T-cell (primary cell): Measurements from ENCODE around the gene ERGIC1. TPM values are rescaled to one million over a fixed set of nuclear protein-coding genes. Genes with fewer than 3 reads are reported as not detected.

ENCODE experiments used
- ATAC-seq, 4 experiments: fragments of 200-7000 bp in 3 of 4; fragments of 150-1000 bp in 1 of 4; cut with Tn5 transposase; replicated peaks in 1 of 4; 1 replicate in 3 of 4; 2 replicates in 1 of 4; pipeline ENCODE4 v1.10.0; 2021; ENCODE audit warnings: moderate library complexity in 3 of 4, mild to moderate bottlenecking in 2 of 4, moderate number of reproducible peaks in 1 of 4
- CTCF ChIA-PET, 2 donors: fragments of 300-600 bp; sonication (Branson Sonifier 250); formaldehyde crosslinking; loops; one replicate each; lab custom pipeline; 2022; ENCODE audit warnings: antibody characterized with exemption in 2 of 2; lab: Charles Lee
- POLR2A ChIA-PET, 2 donors: fragments of 300-600 bp; sonication (Branson Sonifier 250); formaldehyde crosslinking; loops; one replicate each; lab custom pipeline; 2022; ENCODE audit warnings: antibody characterized with exemption in 2 of 2; lab: Charles Lee
- DNase-seq, 35 experiments: peaks; one replicate each; pipeline versions ENCODE4 v3.0.0 to v3.0.0-alpha.2; 2013 to 2023
- H3K27ac ChIP-seq: one replicate; pipeline ENCODE4 v1.5.1; 2013; ENCODE audit warnings: low read length
- H3K27me3 ChIP-seq, 2 experiments: replicated peaks in 1 of 2; 1 replicate in 1 of 2; 2 replicates in 1 of 2; pipeline versions ENCODE4 v1.6.1 to v1.7.0; 2013; ENCODE audit warnings: low read length in 1 of 2, mixed read lengths in 1 of 2; ENCODE audit not compliant: control insufficient read depth in 2 of 2, insufficient read depth in 2 of 2; ENCODE audit errors: extremely low read depth in 1 of 2
- H3K36me3 ChIP-seq, 2 donors: 1 replicate in 1 of 2; 2 replicates in 1 of 2; pipeline versions ENCODE4 v1.6.1 to v1.7.0; 2013; ENCODE audit warnings: low read length in 1 of 2; ENCODE audit not compliant: control insufficient read depth in 2 of 2, insufficient read depth in 1 of 2; ENCODE audit errors: extremely low read depth in 1 of 2
- H3K4me1 ChIP-seq, 2 experiments: 1 replicate in 1 of 2; 2 replicates in 1 of 2; pipeline versions ENCODE4 v1.6.1 to v1.7.0; 2013; ENCODE audit warnings: low read length in 2 of 2, mixed read lengths in 1 of 2; ENCODE audit not compliant: insufficient read depth in 2 of 2, control insufficient read depth in 1 of 2; ENCODE audit errors: extremely low read depth in 1 of 2
- H3K4me3 ChIP-seq, 2 donors: 1 replicate in 1 of 2; 2 replicates in 1 of 2; pipeline versions ENCODE4 v1.5.1 to v1.7.0; 2013; ENCODE audit warnings: mild to moderate bottlenecking in 2 of 2, low read length in 1 of 2, moderate library complexity in 1 of 2; ENCODE audit not compliant: control insufficient read depth in 1 of 2; ENCODE audit errors: extremely low read depth in 1 of 2
- H3K9me3 ChIP-seq: 2 replicates; pipeline ENCODE4 v1.7.0; 2013
- H3K27ac Mint-ChIP-seq, 2 donors: one replicate each; pipeline ENCODE4 v1.8.0; 2020 to 2021; ENCODE audit warnings: mild to moderate bottlenecking in 2 of 2, mixed read lengths in 2 of 2
- H3K27me3 Mint-ChIP-seq, 2 donors: one replicate each; pipeline ENCODE4 v1.8.0; 2021 to 2022; ENCODE audit warnings: mixed read lengths in 2 of 2
- H3K36me3 Mint-ChIP-seq: one replicate; pipeline ENCODE4 v1.8.0; 2021; ENCODE audit warnings: mixed read lengths
- H3K4me1 Mint-ChIP-seq, 3 donors: one replicate each; pipeline ENCODE4 v1.8.0; 2020 to 2022; ENCODE audit warnings: mixed read lengths in 3 of 3, mild to moderate bottlenecking in 1 of 3
- H3K4me3 Mint-ChIP-seq, 3 donors: one replicate each; pipeline ENCODE4 v1.8.0; 2020 to 2022; ENCODE audit warnings: mild to moderate bottlenecking in 3 of 3, mixed read lengths in 3 of 3, moderate library complexity in 3 of 3
- H3K9me3 Mint-ChIP-seq, 3 donors: one replicate each; pipeline ENCODE4 v1.8.0; 2020 to 2022; ENCODE audit warnings: mixed read lengths in 3 of 3
- WGBS: methylation state at CpG from one replicate; pipeline ENCODE4 v1.1.5; 2013; ENCODE audit warnings: missing lambda C conversion rate; ENCODE audit not compliant: insufficient coverage; 5-methylcytosine and 5-hydroxymethylcytosine counted together
- total RNA-seq, 35 experiments: library from RNA in 6 of 35; stranded (reverse) in 6 of 35; fragments of 120-200 nt in 1 of 35; gene quantifications; one replicate each; pipeline versions ENCODE4 v1.2.1 to v1.2.4 and lab custom pipeline; 2013 to 2026

The ERGIC1 gene
- total RNA-seq, 5 donors from 2014 or later (not counting 1 experiment from before 2014, with no cell fraction given): 45.5 to 67.7 (median 46.8) TPM

- no peak overlapping the region for H3K4me3 ChIP-seq
- DNase-seq (no peak), ATAC-seq (no peak)
- H3K9me3 ChIP-seq: no peaks in the 10 kb centered on the region
- Mint-ChIP-seq H3K4me1 (peaks cover 6 to 12% (median 10%) of the 10 kb centered on the region in 3 donors), H3K27me3 (no peaks in the 10 kb centered on the region), H3K4me3 (no peak overlapping the region), H3K9me3 (no peaks in the 10 kb centered on the region), H3K36me3 (peaks cover 37% of the 10 kb centered on the region), H3K27ac (no peak overlapping the region)
- CTCF ChIA-PET: no interaction called here
- POLR2A ChIA-PET: no interaction called here
- H3K4me1 ChIP-seq: no peaks in the 10 kb centered on the region
- peaks cover 18 to 46% of the 10 kb centered on the region in 2 donors for H3K36me3 ChIP-seq
- WGBS: 94% methylated on average over 8 of the region's 10 CpGs
- no peak overlapping the region for H3K27ac ChIP-seq
- no peaks in the 10 kb centered on the region for H3K27me3 ChIP-seq
Observed at GRCh38 chr5:172901012-172901780, 67.1 kb downstream of the ERGIC1 start.

- ATAC-seq (no peak), DNase-seq (no peak)
- H3K9me3 ChIP-seq: no peaks in the 10 kb centered on the region
- H3K27ac Mint-ChIP-seq: no peak overlapping the region
- POLR2A ChIA-PET: interaction anchor here in 1 of 2 donors (0.7 kb wide), 1 partner anchor 29 kb away, joined by 3 read pairs; no protein-coding TSS in a partner anchor
- no peaks in the 10 kb centered on the region for H3K27me3 Mint-ChIP-seq
- H3K36me3 ChIP-seq: peaks cover 15 to 39% of the 10 kb centered on the region in 2 donors
- peaks cover 5 to 9% (median 6%) of the 10 kb centered on the region in 3 donors for H3K4me1 Mint-ChIP-seq
- no peak overlapping the region for H3K4me3 Mint-ChIP-seq
- WGBS: 96% methylated on average over 7 of the region's 9 CpGs
- no peaks in the 10 kb centered on the region for H3K4me1 ChIP-seq
- H3K27ac ChIP-seq: no peak overlapping the region
- H3K9me3 Mint-ChIP-seq: no peaks in the 10 kb centered on the region
- no peak overlapping the region for H3K4me3 ChIP-seq
- H3K36me3 Mint-ChIP-seq: peaks cover 35% of the 10 kb centered on the region
- CTCF ChIA-PET: no interaction called here
- H3K27me3 ChIP-seq: no peaks in the 10 kb centered on the region
Observed at GRCh38 chr5:172901788-172902496, 67.9 kb downstream of the ERGIC1 start.

GRCh38 chr5:172902497-172903472 is 68.7 kb downstream of the ERGIC1 start:
- Mint-ChIP-seq H3K4me3 (no peak overlapping the region), H3K27ac (no peak overlapping the region), H3K27me3 (no peaks in the 10 kb centered on the region), H3K4me1 (peaks cover 0 to 6% (median 3%) of the 10 kb centered on the region in 3 donors), H3K9me3 (no peaks in the 10 kb centered on the region), H3K36me3 (peaks cover 34% of the 10 kb centered on the region)
- ATAC-seq (no peak), DNase-seq (peak in 1 of 35 experiments; percentile 13)
- Histone ChIP-seq H3K27ac (no peak overlapping the region), H3K4me1 (no peaks in the 10 kb centered on the region), H3K9me3 (no peaks in the 10 kb centered on the region), H3K27me3 (no peaks in the 10 kb centered on the region), H3K36me3 (peaks cover 15 to 30% of the 10 kb centered on the region in 2 donors), H3K4me3 (no peak overlapping the region)
- ChIA-PET POLR2A (interaction anchor here in 1 of 2 donors (0.7 kb wide), 1 partner anchor 29 kb away, joined by 3 read pairs; no protein-coding TSS in a partner anchor), CTCF (no interaction called here)
- 89% methylated on average over 16 of the region's 25 CpGs for WGBS

GRCh38 chr5:172903790-172904189 is 69.7 kb downstream of the ERGIC1 start:
- no peaks in the 10 kb centered on the region for H3K27me3 ChIP-seq
- peaks cover 26% of the 10 kb centered on the region for H3K36me3 Mint-ChIP-seq
- H3K27me3 Mint-ChIP-seq: no peaks in the 10 kb centered on the region
- peaks cover 0 to 6% (median 0%) of the 10 kb centered on the region in 3 donors for H3K4me1 Mint-ChIP-seq
- no peak overlapping the region for H3K4me3 ChIP-seq
- H3K4me1 ChIP-seq: no peaks in the 10 kb centered on the region
- WGBS: 85% methylated on average over 3 of the region's 4 CpGs
- ChIA-PET CTCF (no interaction called here), POLR2A (no interaction called here)
- DNase-seq (no peak), ATAC-seq (no peak)
- no peak overlapping the region for H3K27ac ChIP-seq
- H3K9me3 ChIP-seq: no peaks in the 10 kb centered on the region
- H3K4me3 Mint-ChIP-seq: no peak overlapping the region
- H3K27ac Mint-ChIP-seq: no peak overlapping the region
- peaks cover 8 to 22% of the 10 kb centered on the region in 2 donors for H3K36me3 ChIP-seq
- no peaks in the 10 kb centered on the region for H3K9me3 Mint-ChIP-seq

GRCh38 chr5:172904312-172904642 is 70.2 kb downstream of the ERGIC1 start:
- no peak overlapping the region for H3K27ac Mint-ChIP-seq
- H3K27me3 Mint-ChIP-seq: no peaks in the 10 kb centered on the region
- no peaks in the 10 kb centered on the region for H3K9me3 ChIP-seq
- no peaks in the 10 kb centered on the region for H3K4me1 ChIP-seq
- ATAC-seq: no peak
- H3K36me3 Mint-ChIP-seq: peaks cover 24% of the 10 kb centered on the region
- H3K4me3 ChIP-seq: no peak overlapping the region
- no peak for DNase-seq
- no peak overlapping the region for H3K4me3 Mint-ChIP-seq
- no peak overlapping the region for H3K27ac ChIP-seq
- CTCF ChIA-PET: no interaction called here
- H3K36me3 ChIP-seq: peaks cover 7 to 22% of the 10 kb centered on the region in 2 donors
- peaks cover 0 to 6% (median 0%) of the 10 kb centered on the region in 3 donors for H3K4me1 Mint-ChIP-seq
- no peaks in the 10 kb centered on the region for H3K27me3 ChIP-seq
- H3K9me3 Mint-ChIP-seq: no peaks in the 10 kb centered on the region
- WGBS: 79% methylated on average over 2 of the region's 4 CpGs
- POLR2A ChIA-PET: no interaction called here
